RWPE2 (cell line): ENCODE results near the gene RAB27A.

Experiments used
- ATAC-seq: fragments of 200-7000 bp; cut with Tn5 transposase; 3 replicates; pipeline ENCODE4 v1.9.1; 2021; ENCODE audit warnings: low read depth
- DNase-seq: peaks from one replicate; pipeline ENCODE4 v3.0.0-alpha.2; 2020; ENCODE audit warnings: low spot score
- H3K27ac ChIP-seq: fragments of 450-650 bp; 2 replicates; pipeline ENCODE4 v1.5.1; 2017; ENCODE audit warnings: mild to moderate bottlenecking; ENCODE audit not compliant: poor library complexity, severe bottlenecking
- H3K27me3 ChIP-seq: fragments of 250-450 bp; sonication (Bioruptor Pico); 2 replicates; pipeline ENCODE4 v1.5.1; 2021; ENCODE audit warnings: mild to moderate bottlenecking, moderate library complexity; ENCODE audit not compliant: insufficient read depth, poor library complexity, severe bottlenecking
- H3K36me3 ChIP-seq: fragments of 250-450 bp; sonication (Bioruptor Pico); 2 replicates; pipeline ENCODE4 v1.5.1; 2020; ENCODE audit warnings: low read depth, mild to moderate bottlenecking, moderate library complexity
- H3K4me1 ChIP-seq: fragments of 250-450 bp; sonication (Bioruptor Pico); 2 replicates; pipeline ENCODE4 v1.5.1; 2021; ENCODE audit warnings: mild to moderate bottlenecking, moderate library complexity; ENCODE audit not compliant: insufficient read depth, poor library complexity, severe bottlenecking
- H3K4me3 ChIP-seq: fragments of 250-450 bp; sonication (Bioruptor Pico); 2 replicates; pipeline ENCODE4 v1.5.1; 2021; ENCODE audit warnings: mild to moderate bottlenecking, moderate library complexity; ENCODE audit not compliant: severe bottlenecking
- H3K9me3 ChIP-seq: fragments of 250-450 bp; sonication (Bioruptor Pico); 2 replicates; pipeline ENCODE4 v1.5.1; 2021; ENCODE audit warnings: mild to moderate bottlenecking, moderate library complexity; ENCODE audit not compliant: severe bottlenecking
- TF ChIP-seq, protein P1 (sequence below): fragments of 450-650 bp; IDR thresholded peaks from one replicate; pipeline ENCODE4 v1.5.1; 2017; ENCODE audit warnings: mild to moderate bottlenecking, moderate library complexity; ENCODE audit not compliant: poor library complexity, severe bottlenecking

RAB27A gene

DNA sequence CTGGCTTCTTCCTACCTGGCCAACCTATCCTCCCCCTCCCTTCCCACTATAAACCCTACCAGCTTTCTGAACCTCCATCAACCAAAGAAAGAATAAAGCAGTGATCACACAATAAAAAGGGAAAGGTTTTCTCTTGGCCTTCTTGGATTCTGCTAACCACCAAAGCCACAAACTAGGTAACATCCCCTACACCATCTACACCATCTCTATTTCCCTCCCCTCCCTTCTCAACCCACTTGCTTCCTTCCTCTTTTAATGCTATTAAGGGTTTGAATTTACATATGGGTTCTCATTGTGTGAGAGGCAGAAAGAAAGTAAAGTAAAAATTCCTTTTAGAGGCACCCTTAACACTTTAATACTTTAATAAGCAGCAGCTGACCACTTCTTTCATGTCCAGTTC lies 67.0 kb downstream of the RAB27A start:
- peak overlapping the region; percentile 80 for H3K27ac ChIP-seq
- H3K9me3 ChIP-seq, result no peaks in the 10 kb centered on the region
- TF ChIP-seq, protein P1, sequence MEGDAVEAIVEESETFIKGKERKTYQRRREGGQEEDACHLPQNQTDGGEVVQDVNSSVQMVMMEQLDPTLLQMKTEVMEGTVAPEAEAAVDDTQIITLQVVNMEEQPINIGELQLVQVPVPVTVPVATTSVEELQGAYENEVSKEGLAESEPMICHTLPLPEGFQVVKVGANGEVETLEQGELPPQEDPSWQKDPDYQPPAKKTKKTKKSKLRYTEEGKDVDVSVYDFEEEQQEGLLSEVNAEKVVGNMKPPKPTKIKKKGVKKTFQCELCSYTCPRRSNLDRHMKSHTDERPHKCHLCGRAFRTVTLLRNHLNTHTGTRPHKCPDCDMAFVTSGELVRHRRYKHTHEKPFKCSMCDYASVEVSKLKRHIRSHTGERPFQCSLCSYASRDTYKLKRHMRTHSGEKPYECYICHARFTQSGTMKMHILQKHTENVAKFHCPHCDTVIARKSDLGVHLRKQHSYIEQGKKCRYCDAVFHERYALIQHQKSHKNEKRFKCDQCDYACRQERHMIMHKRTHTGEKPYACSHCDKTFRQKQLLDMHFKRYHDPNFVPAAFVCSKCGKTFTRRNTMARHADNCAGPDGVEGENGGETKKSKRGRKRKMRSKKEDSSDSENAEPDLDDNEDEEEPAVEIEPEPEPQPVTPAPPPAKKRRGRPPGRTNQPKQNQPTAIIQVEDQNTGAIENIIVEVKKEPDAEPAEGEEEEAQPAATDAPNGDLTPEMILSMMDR, result no peak
- peaks cover 21% of the 10 kb centered on the region for H3K36me3 ChIP-seq
- H3K4me1 ChIP-seq, result peaks cover 16% of the 10 kb centered on the region
- H3K27me3 ChIP-seq, result no peaks in the 10 kb centered on the region
- H3K4me3 ChIP-seq, result no peak overlapping the region
- ATAC-seq (no peak), DNase-seq (no peak)

DNA sequence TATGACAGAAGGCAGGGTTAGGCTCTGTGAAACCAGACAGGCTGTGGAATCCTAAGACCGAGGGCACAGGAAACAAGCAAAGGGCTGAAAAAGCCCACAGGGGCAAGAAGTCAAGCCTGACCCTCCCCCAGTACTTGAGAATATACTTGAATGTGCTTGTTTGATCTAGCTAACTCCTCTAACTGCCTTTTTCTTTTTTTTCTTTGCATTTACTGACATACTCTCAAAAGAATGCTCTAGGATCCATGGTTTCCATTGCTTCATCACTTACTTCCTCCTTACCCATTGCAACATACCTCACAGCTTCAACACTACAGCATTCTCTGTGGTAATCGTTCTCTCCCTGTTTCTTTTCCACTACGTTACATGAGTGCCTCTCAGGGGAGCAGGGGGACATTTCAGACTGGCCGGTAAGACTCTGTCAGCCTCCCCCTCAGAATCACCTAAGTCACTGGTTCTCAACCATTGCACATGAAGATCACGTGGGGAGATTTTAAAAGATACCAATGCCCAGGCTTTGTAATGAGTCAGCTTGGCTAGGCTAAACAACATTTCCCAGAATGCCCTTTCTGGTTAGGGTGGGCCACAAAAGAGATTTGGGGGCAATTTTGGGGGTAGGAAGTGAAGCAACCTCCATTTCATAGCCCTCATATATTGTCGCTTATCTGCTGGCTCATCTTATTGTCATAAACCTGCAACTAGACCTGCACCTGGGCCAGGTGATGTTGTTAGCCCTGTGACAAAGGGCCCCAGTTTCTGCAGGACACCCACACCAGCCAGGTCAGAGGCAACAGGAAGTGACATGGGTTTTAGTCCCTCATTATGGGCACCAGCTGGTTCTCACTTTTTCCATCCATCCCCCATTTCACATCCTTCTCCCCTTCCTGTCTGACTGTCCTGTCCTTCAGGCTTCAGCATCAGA lies 68.3 kb downstream of the RAB27A start:
- Histone ChIP-seq H3K27ac (peak overlapping the region; percentile 80), H3K4me1 (peaks cover 16% of the 10 kb centered on the region), H3K27me3 (no peaks in the 10 kb centered on the region), H3K36me3 (peaks cover 21% of the 10 kb centered on the region), H3K9me3 (no peaks in the 10 kb centered on the region), H3K4me3 (no peak overlapping the region)
- TF ChIP-seq, protein P1, result no peak
- peak; percentile 94 for ATAC-seq
- no peak for DNase-seq

DNA sequence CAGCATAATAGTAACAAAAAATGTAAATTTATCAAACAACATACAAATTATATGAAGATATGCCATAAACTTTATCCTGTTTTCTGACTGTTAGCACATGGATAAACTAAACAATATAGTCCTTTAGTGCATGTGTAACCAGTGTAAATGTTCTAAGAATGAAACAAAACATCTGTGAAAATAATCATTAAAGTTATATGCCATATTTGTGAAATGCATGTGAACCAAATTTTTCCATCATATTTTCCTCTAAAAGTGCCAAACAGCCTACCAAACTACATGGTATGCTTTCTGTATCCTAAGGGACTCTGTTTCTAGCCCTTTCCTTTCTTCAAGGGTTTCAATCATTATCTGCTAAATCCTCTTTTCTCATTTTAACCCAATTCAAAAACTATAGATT lies 69.0 kb downstream of the RAB27A start:
- no peak for ATAC-seq
- H3K27ac ChIP-seq, result peak overlapping the region; percentile 80

DNA sequence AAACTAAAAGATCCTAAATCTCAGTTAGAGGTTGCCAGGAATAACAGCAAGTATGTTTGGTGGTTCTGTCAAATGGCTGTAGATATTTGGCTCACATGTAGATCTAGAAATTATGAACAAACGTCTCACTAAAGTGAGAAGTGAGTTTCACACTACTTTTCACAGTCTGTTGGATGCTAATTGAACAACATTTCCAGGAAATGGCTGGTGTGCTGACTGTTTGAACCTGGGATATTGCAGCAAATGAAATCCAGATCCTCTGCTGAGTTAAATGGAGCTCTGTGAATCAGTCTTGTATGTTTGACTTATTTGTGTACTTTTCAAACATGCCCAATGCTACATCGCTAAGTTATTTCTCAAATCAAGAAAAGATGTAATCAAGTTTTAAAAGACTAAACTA lies 71.6 kb downstream of the RAB27A start:
- ATAC-seq (no peak), DNase-seq (no peak)
- H3K4me3 ChIP-seq, result no peak overlapping the region
- H3K27me3 ChIP-seq, result no peaks in the 10 kb centered on the region
- no peaks in the 10 kb centered on the region for H3K9me3 ChIP-seq
- TF ChIP-seq, protein P1, result no peak
- peaks cover 7% of the 10 kb centered on the region; the same call in 1 of the 2 replicates for H3K36me3 ChIP-seq
- no peak overlapping the region for H3K27ac ChIP-seq
- peaks cover 16% of the 10 kb centered on the region for H3K4me1 ChIP-seq

More for the DNA sequence above, 69.0 kb downstream of the RAB27A start:
- H3K27me3 ChIP-seq, result no peaks in the 10 kb centered on the region
- TF ChIP-seq, protein P1, result no peak
- no peak for DNase-seq
- no peak overlapping the region for H3K4me3 ChIP-seq
- H3K36me3 ChIP-seq, result peaks cover 16% of the 10 kb centered on the region
- no peaks in the 10 kb centered on the region for H3K9me3 ChIP-seq
- H3K4me1 ChIP-seq, result peaks cover 16% of the 10 kb centered on the region

DNA sequence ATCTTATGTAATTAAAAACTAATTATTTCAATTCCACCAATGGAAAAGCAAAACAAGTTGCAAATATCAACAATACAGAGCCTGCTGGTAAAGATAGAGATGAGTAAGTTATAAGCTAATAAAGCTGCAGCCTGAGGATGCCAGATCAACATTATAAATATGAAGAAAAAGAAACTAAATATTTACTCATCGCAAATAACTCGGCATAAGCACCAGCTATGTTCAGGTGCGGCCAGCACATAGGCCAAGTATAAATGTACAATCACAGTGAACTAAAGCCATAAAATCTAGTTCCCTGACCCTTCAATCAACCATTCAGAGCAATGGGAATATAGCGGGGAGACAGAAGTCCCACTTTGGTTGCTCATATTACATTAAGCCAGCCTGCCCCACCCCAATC lies 85.1 kb downstream of the RAB27A start:
- Histone ChIP-seq H3K27ac (no peak overlapping the region), H3K36me3 (peaks cover 15% of the 10 kb centered on the region), H3K4me3 (no peak overlapping the region), H3K27me3 (no peaks in the 10 kb centered on the region), H3K4me1 (no peaks in the 10 kb centered on the region), H3K9me3 (no peaks in the 10 kb centered on the region)
- no peak for DNase-seq
- ATAC-seq, result no peak
- TF ChIP-seq, protein P1, result no peak
